Activated CD8-positive, alpha-beta memory T cell treated with anti-CD3 and anti-CD28 coated beads, Interleukin-2, amount 10 ng/mL, durations not matched to agents 7 days and 5 days (primary cell): ENCODE results near the gene RTEL1. TPM values are rescaled to one million over a fixed set of nuclear protein-coding genes. Genes with fewer than 3 reads are reported as not detected.
A peak's percentile ranks its signal among the peaks of the same experiment; 100 is the strongest.
"Not testable (repeated sequence)": the region's sequence is repeated elsewhere in the genome, so short reads cannot be mapped to it uniquely, and the experiment has no call there.

ENCODE experiments used
- ATAC-seq: fragments of 150-1000 bp; cut with Tn5 transposase; one replicate; pipeline ENCODE4 v1.10.0; 2021; ENCODE audit warnings: moderate library complexity
- CTCF ChIA-PET: fragments of 350-600 bp; sonication (Branson Sonifier 250); formaldehyde crosslinking; loops from one replicate; lab custom pipeline; 2021; ENCODE audit warnings: antibody characterized with exemption; lab: Charles Lee
- DNase-seq: peaks from one replicate; pipeline ENCODE4 v3.0.0-alpha.2; 2020
- H3K27ac Mint-ChIP-seq: one replicate; pipeline ENCODE4 v1.8.0; 2021; ENCODE audit warnings: mild to moderate bottlenecking, mixed read lengths
- H3K27me3 Mint-ChIP-seq: one replicate; pipeline ENCODE4 v1.8.0; 2021; ENCODE audit warnings: mixed read lengths
- H3K36me3 Mint-ChIP-seq: one replicate; pipeline ENCODE4 v1.8.0; 2021; ENCODE audit warnings: mild to moderate bottlenecking, mixed read lengths
- H3K4me1 Mint-ChIP-seq: one replicate; pipeline ENCODE4 v1.8.0; 2021; ENCODE audit warnings: mixed read lengths
- H3K4me3 Mint-ChIP-seq: one replicate; pipeline ENCODE4 v1.8.0; 2021; ENCODE audit warnings: mild to moderate bottlenecking, moderate library complexity, mixed read lengths
- H3K9me3 Mint-ChIP-seq: one replicate; pipeline ENCODE4 v1.8.0; 2022; ENCODE audit warnings: low read depth, mixed read lengths
- total RNA-seq, 2 experiments: library from RNA; stranded (reverse); gene quantifications; one replicate each; pipeline ENCODE4 v1.2.3, GENCODE V29; 2021

Gene RTEL1
- total RNA-seq, 2 experiments from 2014 or later = 50.0 to 53.6 TPM

- no peaks in the 10 kb centered on the region for H3K27me3 Mint-ChIP-seq
- DNase-seq (peak; percentile 91), ATAC-seq (peak; percentile 72)
- no peaks in the 10 kb centered on the region for H3K9me3 Mint-ChIP-seq
- peaks cover 53% of the 10 kb centered on the region for H3K4me1 Mint-ChIP-seq
- peak overlapping the region; percentile 96 for H3K27ac Mint-ChIP-seq
- CTCF ChIA-PET = interaction anchor here (2.1 kb wide), 1 partner anchor 98 kb away, joined by 8 read pairs; the partner anchor contains the start of gene PTK6
- H3K36me3 Mint-ChIP-seq = no peaks in the 10 kb centered on the region
- H3K4me3 Mint-ChIP-seq = peak overlapping the region; percentile 55
Observed at GRCh38 chr20:63635431-63636141, 22.5 kb upstream of the RTEL1 start.

GRCh38 chr20:63636752-63637628, 21.1 kb upstream of the RTEL1 start:
- no peak overlapping the region for H3K4me3 Mint-ChIP-seq
- no peaks in the 10 kb centered on the region for H3K9me3 Mint-ChIP-seq
- DNase-seq (no peak), ATAC-seq (no peak)
- peaks cover 53% of the 10 kb centered on the region for H3K4me1 Mint-ChIP-seq
- no peaks in the 10 kb centered on the region for H3K36me3 Mint-ChIP-seq
- CTCF ChIA-PET = interaction anchor here (1.3 to 2.0 kb wide), 2 partner anchors 19 to 99 kb away, joined by 3 to 11 read pairs; partner anchors contain the start of gene PTK6
- peak overlapping the region; percentile 79 for H3K27ac Mint-ChIP-seq
- no peaks in the 10 kb centered on the region for H3K27me3 Mint-ChIP-seq

- no peaks in the 10 kb centered on the region for H3K27me3 Mint-ChIP-seq
- peaks cover 47% of the 10 kb centered on the region for H3K4me1 Mint-ChIP-seq
- no peaks in the 10 kb centered on the region for H3K9me3 Mint-ChIP-seq
- H3K27ac Mint-ChIP-seq = peak overlapping the region; percentile 100
- H3K36me3 Mint-ChIP-seq = no peaks in the 10 kb centered on the region
- peak overlapping the region; percentile 80 for H3K4me3 Mint-ChIP-seq
- DNase-seq = peak; percentile 90
- peak; percentile 65 for ATAC-seq
- CTCF ChIA-PET = interaction anchor here (0.7 to 2.0 kb wide), 3 partner anchors 12 to 102 kb away, joined by 3 to 11 read pairs (median 10); partner anchors contain the start of genes GMEB2 and PTK6
Observed at GRCh38 chr20:63639093-63639975, 18.8 kb upstream of the RTEL1 start.

- DNase-seq (no peak), ATAC-seq (no peak)
- peaks cover 40% of the 10 kb centered on the region for H3K4me1 Mint-ChIP-seq
- CTCF ChIA-PET = no interaction called here
- no peaks in the 10 kb centered on the region for H3K36me3 Mint-ChIP-seq
- H3K9me3 Mint-ChIP-seq = no peaks in the 10 kb centered on the region
- H3K27me3 Mint-ChIP-seq = no peaks in the 10 kb centered on the region
- peak overlapping the region; percentile 100 for H3K27ac Mint-ChIP-seq
- peak overlapping the region; percentile 76 for H3K4me3 Mint-ChIP-seq
Observed at GRCh38 chr20:63640086-63640485, 18.0 kb upstream of the RTEL1 start.

- H3K9me3 Mint-ChIP-seq, H3K36me3 Mint-ChIP-seq, H3K27me3 Mint-ChIP-seq, ATAC-seq: not testable (repeated sequence)
- DNase-seq = peak; percentile 57
- peak overlapping the region; percentile 100 for H3K27ac Mint-ChIP-seq
- peak overlapping the region; percentile 76 for H3K4me3 Mint-ChIP-seq
- CTCF ChIA-PET = interaction anchor here (1.6 kb wide), 1 partner anchor 333 kb away, joined by 3 read pairs; no protein-coding TSS in a partner anchor
- H3K4me1 Mint-ChIP-seq = peaks cover 34% of the 10 kb centered on the region
Observed at GRCh38 chr20:63640686-63641085, 17.4 kb upstream of the RTEL1 start.

- H3K4me3 Mint-ChIP-seq = peak overlapping the region; percentile 64
- DNase-seq = peak; percentile 82
- ATAC-seq = peak; percentile 40
- H3K27ac Mint-ChIP-seq = peak overlapping the region; percentile 80
- H3K9me3 Mint-ChIP-seq = no peaks in the 10 kb centered on the region
- no peaks in the 10 kb centered on the region for H3K27me3 Mint-ChIP-seq
- H3K4me1 Mint-ChIP-seq = peaks cover 30% of the 10 kb centered on the region
- no peaks in the 10 kb centered on the region for H3K36me3 Mint-ChIP-seq
- CTCF ChIA-PET = interaction anchor here (0.7 to 2.1 kb wide), 25 partner anchors 11 to 332 kb away, joined by 3 to 19 read pairs (median 5); partner anchors contain the start of genes GMEB2, HELZ2, LIME1 and PPDPF
Observed at GRCh38 chr20:63641146-63641791, 16.8 kb upstream of the RTEL1 start.

- Mint-ChIP-seq H3K4me1 (peaks cover 27% of the 10 kb centered on the region), H3K4me3 (peak overlapping the region; percentile 64), H3K27ac (peak overlapping the region; percentile 80), H3K27me3 (no peaks in the 10 kb centered on the region), H3K9me3 (no peaks in the 10 kb centered on the region), H3K36me3 (no peaks in the 10 kb centered on the region)
- CTCF ChIA-PET = interaction anchor here (0.7 to 2.1 kb wide), 27 partner anchors 10 to 339 kb away, joined by 3 to 19 read pairs (median 5); partner anchors contain the start of genes GMEB2, HELZ2, LIME1 and PPDPF
- ATAC-seq = peak; percentile 63
- DNase-seq = peak; percentile 97
Observed at GRCh38 chr20:63641792-63642523, 16.2 kb upstream of the RTEL1 start.

- ATAC-seq = no peak
- peak overlapping the region; percentile 57 for H3K27ac Mint-ChIP-seq
Observed at GRCh38 chr20:63642527-63643247, 15.4 kb upstream of the RTEL1 start.

GRCh38 chr20:63643499-63643898, 14.6 kb upstream of the RTEL1 start:
- DNase-seq = no peak
- peak overlapping the region; percentile 35 for H3K4me3 Mint-ChIP-seq
- no peak overlapping the region for H3K27ac Mint-ChIP-seq
- CTCF ChIA-PET = no interaction called here
- H3K9me3 Mint-ChIP-seq = no peaks in the 10 kb centered on the region
- ATAC-seq = no peak
- peaks cover 16% of the 10 kb centered on the region for H3K4me1 Mint-ChIP-seq
- H3K27me3 Mint-ChIP-seq = no peaks in the 10 kb centered on the region
- no peaks in the 10 kb centered on the region for H3K36me3 Mint-ChIP-seq

More at GRCh38 chr20:63642527-63643247, 15.4 kb upstream of the RTEL1 start:
- no peaks in the 10 kb centered on the region for H3K9me3 Mint-ChIP-seq
- DNase-seq = peak; percentile 58
- peak overlapping the region; percentile 57 for H3K4me3 Mint-ChIP-seq
- H3K27me3 Mint-ChIP-seq = no peaks in the 10 kb centered on the region
- peaks cover 22% of the 10 kb centered on the region for H3K4me1 Mint-ChIP-seq
- H3K36me3 Mint-ChIP-seq = no peaks in the 10 kb centered on the region
- CTCF ChIA-PET = interaction anchor here (0.9 to 2.1 kb wide), 18 partner anchors 9 to 338 kb away, joined by 3 to 19 read pairs (median 6); partner anchors contain the start of genes HELZ2, LIME1, PPDPF and PRPF6

GRCh38 chr20:63643946-63644345, 14.2 kb upstream of the RTEL1 start:
- no peaks in the 10 kb centered on the region for H3K9me3 Mint-ChIP-seq
- CTCF ChIA-PET = no interaction called here
- H3K27me3 Mint-ChIP-seq = no peaks in the 10 kb centered on the region
- H3K4me3 Mint-ChIP-seq = no peak overlapping the region
- DNase-seq (no peak), ATAC-seq (no peak)
- no peak overlapping the region for H3K27ac Mint-ChIP-seq
- H3K4me1 Mint-ChIP-seq = peaks cover 14% of the 10 kb centered on the region
- H3K36me3 Mint-ChIP-seq = no peaks in the 10 kb centered on the region

- Mint-ChIP-seq H3K4me3 (no peak overlapping the region), H3K9me3 (no peaks in the 10 kb centered on the region), H3K4me1 (peaks cover 4% of the 10 kb centered on the region), H3K36me3 (no peaks in the 10 kb centered on the region), H3K27ac (no peak overlapping the region), H3K27me3 (no peaks in the 10 kb centered on the region)
- CTCF ChIA-PET = interaction anchor here (1.0 to 1.3 kb wide), 2 partner anchors 106 to 108 kb away, joined by 3 read pairs; partner anchors contain the start of gene PTK6
- ATAC-seq (no peak), DNase-seq (no peak)
Observed at GRCh38 chr20:63645218-63645617, 12.9 kb upstream of the RTEL1 start.
